Activated T-cell treated with anti-CD3 and anti-CD28 coated beads, Interleukin-2, amount 50 U/mL, for 72 hours (primary cell): ENCODE results near the gene EGLN2. TPM values are rescaled to one million over a fixed set of nuclear protein-coding genes. Genes with fewer than 3 reads are reported as not detected.
"Not testable (repeated sequence)": the region's sequence is repeated elsewhere in the genome, so short reads cannot be mapped to it uniquely, and the experiment has no call there.

Experiments used
- ATAC-seq, 2 donors: fragments of 150-1000 bp; cut with Tn5 transposase; replicated peaks in 1 of 2; 2 replicates each; pipeline ENCODE4 v1.10.0; 2021; ENCODE audit warnings: moderate library complexity in 2 of 2, mild to moderate bottlenecking in 1 of 2
- DNase-seq, 2 donors: peaks; one replicate each; pipeline ENCODE4 v3.0.0; 2021 to 2022; ENCODE audit warnings: mixed read lengths in 1 of 2
- H3K27ac Mint-ChIP-seq: one replicate; pipeline ENCODE4 v1.8.0; 2022; ENCODE audit warnings: mild to moderate bottlenecking, moderate library complexity, mixed read lengths
- H3K27me3 Mint-ChIP-seq: one replicate; pipeline ENCODE4 v1.8.0; 2022; ENCODE audit warnings: low read depth, mixed read lengths
- H3K36me3 Mint-ChIP-seq, 2 donors: one replicate each; pipeline ENCODE4 v1.8.0; 2022; ENCODE audit warnings: mixed read lengths in 2 of 2, mild to moderate bottlenecking in 1 of 2; ENCODE audit not compliant: insufficient read depth in 2 of 2
- H3K4me1 Mint-ChIP-seq: one replicate; pipeline ENCODE4 v1.8.0; 2022; ENCODE audit warnings: low read depth, mixed read lengths
- H3K4me3 Mint-ChIP-seq, 2 donors: one replicate each; pipeline ENCODE4 v1.8.0; 2022; ENCODE audit warnings: mild to moderate bottlenecking in 2 of 2, mixed read lengths in 2 of 2, moderate library complexity in 2 of 2
- H3K9me3 Mint-ChIP-seq, 2 donors: one replicate each; pipeline ENCODE4 v1.8.0; 2022; ENCODE audit warnings: mixed read lengths in 2 of 2
- total RNA-seq, 2 donors: library from RNA; stranded (reverse); gene quantifications; one replicate each; pipeline ENCODE4 v1.2.3, GENCODE V29; 2022

The EGLN2 gene
- total RNA-seq, 2 donors from 2014 or later: 90.5 to 91.8 TPM

GRCh38 chr19:40780582-40780981, 18.4 kb upstream of the EGLN2 start:
- ATAC-seq (no peak), DNase-seq (no peak)
- H3K36me3 Mint-ChIP-seq: peaks cover 0 to 3% of the 10 kb centered on the region in 2 donors
- H3K4me3 Mint-ChIP-seq: peak overlapping the region in 1 of 2 donors; percentile 6
- peak overlapping the region; percentile 30 for H3K27ac Mint-ChIP-seq
- peaks cover 54% of the 10 kb centered on the region for H3K4me1 Mint-ChIP-seq
- H3K9me3 Mint-ChIP-seq: no peaks in the 10 kb centered on the region
- no peaks in the 10 kb centered on the region for H3K27me3 Mint-ChIP-seq

- ATAC-seq (no peak), DNase-seq (no peak)
- Mint-ChIP-seq H3K4me1 (peaks cover 53% of the 10 kb centered on the region), H3K27ac (no peak overlapping the region), H3K9me3 (no peaks in the 10 kb centered on the region), H3K4me3 (no peak overlapping the region), H3K27me3 (no peaks in the 10 kb centered on the region), H3K36me3 (peaks cover 0 to 3% of the 10 kb centered on the region in 2 donors)
Observed at GRCh38 chr19:40781140-40781539, 17.9 kb upstream of the EGLN2 start.

GRCh38 chr19:40783711-40784110, 15.3 kb upstream of the EGLN2 start:
- no peak for ATAC-seq
- Mint-ChIP-seq H3K27ac (no peak overlapping the region), H3K4me3 (no peak overlapping the region), H3K36me3 (peaks cover 0 to 3% of the 10 kb centered on the region in 2 donors), H3K4me1 (peaks cover 35% of the 10 kb centered on the region), H3K9me3 (no peaks in the 10 kb centered on the region), H3K27me3 (no peaks in the 10 kb centered on the region)
- no peak for DNase-seq

- not testable (repeated sequence) for H3K27ac Mint-ChIP-seq, H3K9me3 Mint-ChIP-seq, H3K4me3 Mint-ChIP-seq, H3K27me3 Mint-ChIP-seq, H3K36me3 Mint-ChIP-seq, DNase-seq, ATAC-seq
- H3K4me1 Mint-ChIP-seq: peaks cover 31% of the 10 kb centered on the region
Observed at GRCh38 chr19:40784146-40784545, 14.8 kb upstream of the EGLN2 start.

GRCh38 chr19:40785526-40785925, 13.5 kb upstream of the EGLN2 start:
- ATAC-seq (peak; percentile 70 to 77), DNase-seq (peak in 1 of 2 donors; percentile 12)
- peaks cover 20% of the 10 kb centered on the region for H3K4me1 Mint-ChIP-seq
- no peak overlapping the region for H3K4me3 Mint-ChIP-seq
- no peaks in the 10 kb centered on the region for H3K27me3 Mint-ChIP-seq
- H3K36me3 Mint-ChIP-seq: peaks cover 0 to 3% of the 10 kb centered on the region in 2 donors
- H3K27ac Mint-ChIP-seq: no peak overlapping the region
- no peaks in the 10 kb centered on the region for H3K9me3 Mint-ChIP-seq

GRCh38 chr19:40786060-40787037, 12.6 kb upstream of the EGLN2 start:
- peak overlapping the region; percentile 31 for H3K27ac Mint-ChIP-seq

GRCh38 chr19:40791349-40791748, 7.6 kb upstream of the EGLN2 start:
- Mint-ChIP-seq H3K27ac (no peak overlapping the region), H3K36me3 (no peaks in the 10 kb centered on the region), H3K9me3 (no peaks in the 10 kb centered on the region), H3K4me1 (peaks cover 20% of the 10 kb centered on the region), H3K27me3 (no peaks in the 10 kb centered on the region), H3K4me3 (no peak overlapping the region)
- no peak for ATAC-seq
- DNase-seq: no peak

More at GRCh38 chr19:40786060-40787037, 12.6 kb upstream of the EGLN2 start:
- DNase-seq: no peak
- Mint-ChIP-seq H3K27me3 (no peaks in the 10 kb centered on the region), H3K9me3 (no peaks in the 10 kb centered on the region), H3K4me3 (no peak overlapping the region), H3K36me3 (peaks cover 0 to 3% of the 10 kb centered on the region in 2 donors), H3K4me1 (peaks cover 12% of the 10 kb centered on the region)
- no peak for ATAC-seq

GRCh38 chr19:40791996-40792395, 7.0 kb upstream of the EGLN2 start:
- peaks cover 26% of the 10 kb centered on the region for H3K4me1 Mint-ChIP-seq
- no peak for ATAC-seq
- H3K9me3 Mint-ChIP-seq: no peaks in the 10 kb centered on the region

GRCh38 chr19:40797166-40797962, 1.6 kb upstream of the EGLN2 start:
- H3K36me3 Mint-ChIP-seq: peaks cover 6 to 14% of the 10 kb centered on the region in 2 donors
- H3K27me3 Mint-ChIP-seq: no peaks in the 10 kb centered on the region
- ATAC-seq (no peak), DNase-seq (no peak)
- H3K4me1 Mint-ChIP-seq: peaks cover 63% of the 10 kb centered on the region
- peak overlapping the region; percentile 99 for H3K4me3 Mint-ChIP-seq
- H3K9me3 Mint-ChIP-seq: no peaks in the 10 kb centered on the region
- peak overlapping the region; percentile 98 for H3K27ac Mint-ChIP-seq

More at GRCh38 chr19:40791996-40792395, 7.0 kb upstream of the EGLN2 start:
- DNase-seq: no peak
- Mint-ChIP-seq H3K27me3 (no peaks in the 10 kb centered on the region), H3K36me3 (no peaks in the 10 kb centered on the region), H3K27ac (peak overlapping the region; percentile 83), H3K4me3 (peak overlapping the region in 1 of 2 donors; percentile 70)

- ATAC-seq: peak; percentile 49 to 58
- Mint-ChIP-seq H3K36me3 (peaks cover 6 to 14% of the 10 kb centered on the region in 2 donors), H3K4me1 (peaks cover 63% of the 10 kb centered on the region), H3K4me3 (peak overlapping the region; percentile 99), H3K27ac (peak overlapping the region; percentile 98), H3K9me3 (no peaks in the 10 kb centered on the region), H3K27me3 (no peaks in the 10 kb centered on the region)
- DNase-seq: peak; percentile 79 to 82
Observed at GRCh38 chr19:40797963-40798682, 868 bp upstream of the EGLN2 start.

GRCh38 chr19:40799558-40800338, 757 bp downstream of the EGLN2 start:
- peak; percentile 58 to 65 for DNase-seq
- ATAC-seq: peak in 1 of 2 donors; percentile 4
- no peaks in the 10 kb centered on the region for H3K9me3 Mint-ChIP-seq
- H3K27me3 Mint-ChIP-seq: no peaks in the 10 kb centered on the region
- peaks cover 77% of the 10 kb centered on the region for H3K4me1 Mint-ChIP-seq
- peak overlapping the region; percentile 94 for H3K27ac Mint-ChIP-seq
- H3K36me3 Mint-ChIP-seq: peaks cover 6 to 17% of the 10 kb centered on the region in 2 donors
- peak overlapping the region; percentile 95 to 99 for H3K4me3 Mint-ChIP-seq
